A549 (cell line): Measurements from ENCODE around the gene TMEM87B. TPM values are rescaled to one million over a fixed set of nuclear protein-coding genes. Genes with fewer than 3 reads are reported as not detected.
"Not testable (repeated sequence)": the region's sequence is repeated elsewhere in the genome, so short reads cannot be mapped to it uniquely, and the experiment has no call there.

Source experiments
- ATAC-seq, 2 experiments: fragments of 200-7000 bp in 1 of 2; fragments of >200 bp in 1 of 2; cut with Nextera tagmentation in 1 of 2; cut with Tn5 transposase in 1 of 2; 3 replicates each; pipeline versions ENCODE4 v1.8.0 to v1.9.1; 2018 to 2020; ENCODE audit warnings: mild to moderate bottlenecking in 1 of 2, moderate library complexity in 1 of 2
- CTCF ChIA-PET: fragments of 300-600 bp; sonication (Branson Sonifier 250); formaldehyde crosslinking; extraction: SDS; loops from one replicate; lab custom pipeline; 2021; ENCODE audit warnings: antibody characterized with exemption, inconsistent platforms; lab: Yijun Ruan, JAX
- POLR2A ChIA-PET: fragments of 350-600 bp; formaldehyde crosslinking; extraction: SDS; loops from one replicate; lab custom pipeline; 2021; ENCODE audit warnings: antibody characterized with exemption, inconsistent platforms; lab: Yijun Ruan, JAX
- DNase-seq, 2 experiments: peaks; one replicate each; pipeline versions ENCODE4 v3.0.0 to v3.0.0-alpha.2; 2011 to 2016; ENCODE audit warnings: low read depth in 1 of 2, low spot score in 1 of 2
- FAIRE-seq: peaks from 2 replicates; lab custom pipeline; 2011; peaks lifted over from hg19 to GRCh38; lab: Jason Lieb, UNC
- H3K27ac ChIP-seq, 2 experiments: fragments of >200 bp; sonication (Bioruptor Twin); formaldehyde crosslinking; 3 replicates each; pipeline ENCODE4 v1.5.1; 2016 to 2017
- H3K4me1 ChIP-seq: fragments of >200 bp; sonication (Bioruptor Twin); formaldehyde crosslinking; 3 replicates; pipeline ENCODE4 v1.6.1; 2016
- H3K4me2 ChIP-seq: fragments of >200 bp; sonication (Bioruptor Twin); formaldehyde crosslinking; 3 replicates; pipeline ENCODE4 v1.6.1; 2016
- H3K4me3 ChIP-seq: fragments of >200 bp; sonication (Bioruptor Twin); formaldehyde crosslinking; 3 replicates; pipeline ENCODE4 v1.5.1; 2016
- H3K9me3 ChIP-seq: fragments of >200 bp; sonication (Bioruptor Twin); formaldehyde crosslinking; 3 replicates; pipeline ENCODE4 v1.6.1; 2016
- BHLHE40 ChIP-seq: IDR thresholded peaks from 2 replicates; pipeline ENCODE4 v1.6.1; 2012; ENCODE audit warnings: low read depth, low read length, inconsistent platforms
- CHD4 ChIP-seq: fragments of 200-600 bp; sonication (generic); IDR thresholded peaks from 2 replicates; pipeline ENCODE4 v1.6.1; 2016; ENCODE audit warnings: antibody characterized with exemption, mild to moderate bottlenecking, borderline replicate concordance
- CTCF ChIP-seq: fragments of >200 bp; sonication (Bioruptor Twin); formaldehyde crosslinking; IDR thresholded peaks from 3 replicates; pipeline ENCODE4 v1.5.1; 2016
- EP300 ChIP-seq, 2 experiments: fragments of >200 bp; sonication (Bioruptor Twin); formaldehyde crosslinking; IDR thresholded peaks; 2 replicates in 1 of 2; 3 replicates in 1 of 2; pipeline ENCODE4 v1.6.1; 2016 to 2017
- FOSL2 ChIP-seq, 2 experiments: fragments of 450-650 bp in 1 of 2; fragments of >200 bp in 1 of 2; sonication (Bioruptor Twin) in 1 of 2; formaldehyde crosslinking; IDR thresholded peaks; 2 replicates each; pipeline versions ENCODE4 v1.5.0 to v1.6.1; 2016 to 2020; ENCODE audit warnings: mild to moderate bottlenecking in 1 of 2, moderate library complexity in 1 of 2
- FOXS1 ChIP-seq: fragments of 250-450 bp; sonication (Bioruptor Pico); IDR thresholded peaks from 2 replicates; pipeline ENCODE4 v1.5.0; 2020; ENCODE audit warnings: mild to moderate bottlenecking, moderate library complexity
- HDAC2 ChIP-seq: fragments of 200-600 bp; sonication (generic); IDR thresholded peaks from 2 replicates; pipeline ENCODE4 v1.6.1; 2016
- HOXA7 ChIP-seq: fragments of 250-450 bp; sonication (Bioruptor Pico); IDR thresholded peaks from 2 replicates; pipeline ENCODE4 v1.5.0; 2020; ENCODE audit warnings: mild to moderate bottlenecking, moderate library complexity
- JUNB ChIP-seq: fragments of >200 bp; sonication (Bioruptor Twin); formaldehyde crosslinking; IDR thresholded peaks from 2 replicates; pipeline ENCODE4 v1.6.1; 2016
- MAFK ChIP-seq: fragments of 450-650 bp; IDR thresholded peaks from 2 replicates; pipeline ENCODE4 v1.6.1; 2014; ENCODE audit not compliant: partially characterized antibody
- MAX ChIP-seq: IDR thresholded peaks from 2 replicates; pipeline ENCODE4 v1.6.1; 2012
- MYC ChIP-seq: IDR thresholded peaks from 2 replicates; pipeline ENCODE4 v1.6.1; 2012; ENCODE audit warnings: mild to moderate bottlenecking, inconsistent platforms, low read length, improper control_type of control experiment, borderline replicate concordance
- NPAS2 ChIP-seq: fragments of 250-450 bp; sonication (Bioruptor Pico); IDR thresholded peaks from 2 replicates; pipeline ENCODE4 v1.8.0; 2022; ENCODE audit warnings: mild to moderate bottlenecking, moderate library complexity, borderline replicate concordance
- PHF8 ChIP-seq: fragments of 200-600 bp; sonication (generic); IDR thresholded peaks from 2 replicates; pipeline ENCODE4 v1.6.1; 2016; ENCODE audit warnings: low read depth, mild to moderate bottlenecking, antibody characterized with exemption, moderate library complexity, borderline replicate concordance
- RAD21 ChIP-seq, 2 experiments: fragments of >200 bp in 1 of 2; sonication (Bioruptor Twin) in 1 of 2; formaldehyde crosslinking in 1 of 2; IDR thresholded peaks in 1 of 2; conservative IDR thresholded peaks in 1 of 2; 2 replicates in 1 of 2; 3 replicates in 1 of 2; pipeline ENCODE4 v1.6.1; 2012 to 2018; ENCODE audit warnings: inconsistent platforms in 1 of 2
- RARB ChIP-seq: fragments of 250-450 bp; sonication (Bioruptor Pico); IDR thresholded peaks from 2 replicates; pipeline ENCODE4 v1.8.0; 2021; ENCODE audit warnings: mild to moderate bottlenecking, moderate library complexity
- ZC3H11A ChIP-seq: fragments of 450-650 bp; IDR thresholded peaks from 2 replicates; pipeline ENCODE4 v1.6.1; 2014; ENCODE audit warnings: antibody characterized with exemption, mild to moderate bottlenecking
- WGBS: methylation state at CpG from one replicate; pipeline ENCODE4 v1.1.6; 2017; ENCODE audit errors: missing lambda C conversion rate; 5-methylcytosine and 5-hydroxymethylcytosine counted together
- polyA plus RNA-seq, 4 experiments: library from polyadenylated mRNA; depleted of rRNA in 3 of 4; stranded (reverse); fragments of >200 nt; fragmentation: RNase III in 1 of 4; extraction: RNeasy Plus Mini Kit Qiagen cat#74134 plus additional on column Dnase treatment in 1 of 4; gene quantifications; 2 replicates in 3 of 4; 3 replicates in 1 of 4; pipeline ENCODE4 v1.2.3, GENCODE V29; 2011 to 2017

Gene TMEM87B
- polyA plus RNA-seq, 2 of the 4 experiments (the other 2 are of a cell fraction): 12.3 to 27.0 TPM

- H3K9me3 ChIP-seq, H3K4me3 ChIP-seq, FAIRE-seq, ATAC-seq, H3K27ac ChIP-seq, DNase-seq, POLR2A ChIA-PET: not testable (repeated sequence)
- peaks cover 10% of the 10 kb centered on the region; the same call in 1 of the 3 replicates for H3K4me1 ChIP-seq
- CTCF ChIA-PET: interaction anchor here (1.2 kb wide), 1 partner anchor 10 kb away, joined by 3 read pairs; no protein-coding TSS in a partner anchor
- TF ChIP-seq MAFK: peak; percentile 35
- TF ChIP-seq, all 56 proteins: peak for 1; not testable (repeated sequence) for 55
- not testable (repeated sequence) for H3K4me2 ChIP-seq
Observed at GRCh38 chr2:112069794-112070193, 14.7 kb downstream of the TMEM87B start.

GRCh38 chr2:112073875-112074274 lies 18.8 kb downstream of the TMEM87B start:
- peaks cover 24% of the 10 kb centered on the region for H3K4me1 ChIP-seq
- POLR2A ChIA-PET: no interaction called here
- 0 out of 6 replicates have a peak overlapping the region, but pooled peaks of 1 of the 2 experiments have one; percentile 12 for H3K27ac ChIP-seq
- DNase-seq (no peak), ATAC-seq (no peak)
- no peaks in the 10 kb centered on the region for H3K9me3 ChIP-seq
- TF ChIP-seq BHLHE40 (no peak), RARB (CRISPR knock-in tag) (no peak), MAX (no peak), HDAC2 (no peak)
- TF ChIP-seq, all 56 proteins: peak for 0
- CTCF ChIA-PET: interaction anchor here (1.0 to 1.8 kb wide), 2 partner anchors 14 to 48 kb away, joined by 3 to 5 read pairs; no protein-coding TSS in a partner anchor
- 87% methylated on average over 3 of the region's 3 CpGs for WGBS
- Histone ChIP-seq H3K4me2 (no peak overlapping the region), H3K4me3 (no peak overlapping the region)
- no peak for FAIRE-seq

- CTCF ChIA-PET: interaction anchor here (1.8 kb wide), 1 partner anchor 13 kb away, joined by 5 read pairs; no protein-coding TSS in a partner anchor
- Histone ChIP-seq H3K4me2 (no peak overlapping the region; the same call in 2 of the 3 replicates), H3K9me3 (no peaks in the 10 kb centered on the region), H3K4me1 (peaks cover 24% of the 10 kb centered on the region), H3K4me3 (no peak overlapping the region), H3K27ac (no peak overlapping the region)
- ATAC-seq (no peak), FAIRE-seq (no peak), DNase-seq (no peak)
- POLR2A ChIA-PET: no interaction called here
- 83% methylated on average over 1 of the region's 1 CpG for WGBS
- TF ChIP-seq HOXA7 (CRISPR knock-in tag) (no peak), FOXS1 (CRISPR knock-in tag) (no peak), RAD21 (conservative IDR thresholded peaks at IDR 0.05 in 1 of 2, IDR thresholded peaks at IDR 0.05 in 1 of 2) (no peak), RARB (CRISPR knock-in tag) (no peak), PHF8 (no peak), EP300 (IDR thresholded peaks at IDR 0.05) (no peak), CHD4 (no peak), BHLHE40 (no peak), MAX (no peak), MYC (no peak), JUNB (no peak), ZC3H11A (no peak), NPAS2 (CRISPR knock-in tag) (no peak)
Observed at GRCh38 chr2:112074506-112074905, 19.4 kb downstream of the TMEM87B start.

- CTCF ChIA-PET: interaction anchor here (1.3 to 1.4 kb wide), 2 partner anchors 13 to 188 kb away, joined by 3 read pairs; no protein-coding TSS in a partner anchor
- no peak for FAIRE-seq
Observed at GRCh38 chr2:112075490-112076260, 20.6 kb downstream of the TMEM87B start.

More at GRCh38 chr2:112075490-112076260, 20.6 kb downstream of the TMEM87B start:
- POLR2A ChIA-PET: interaction anchor here (1.3 kb wide), 1 partner anchor 21 kb away, joined by 6 read pairs; the partner anchor contains the start of gene TMEM87B
- ATAC-seq: peak; percentile 43 to 62; a peak in 3 of 6 replicates
- Histone ChIP-seq H3K4me3 (no peak overlapping the region), H3K4me2 (peak overlapping the region; percentile 60), H3K4me1 (peaks cover 24% of the 10 kb centered on the region), H3K27ac (peak overlapping the region; percentile 30 to 60; a peak in 4 of 6 replicates), H3K9me3 (no peaks in the 10 kb centered on the region)
- DNase-seq: peak in 1 of 2 experiments; percentile 20
- TF ChIP-seq CTCF (no peak), FOSL2 (IDR thresholded peaks at IDR 0.05) (no peak), FOSL2 (CRISPR knock-in tag; IDR thresholded peaks at IDR 0.05) (0 out of 2 replicates have a peak, but pooled peaks have one; percentile 26)
- WGBS: 36% methylated on average over 8 of the region's 8 CpGs
